LNCAP (cell line): ENCODE data around the gene CIBAR2.

ENCODE experiments used
- CTCF ChIP-seq: fragments of 450-650 bp; IDR thresholded peaks from 2 replicates; pipeline ENCODE4 v1.5.1; 2017; ENCODE audit warnings: mild to moderate bottlenecking

The CIBAR2 gene

GRCh38 chr16:85112364-85112763, at the start of gene CIBAR2:
Gene CIBAR2 (minus strand): TSS chr16:85112472. CDS start chr16:85112352, 120 bp downstream.
- TF ChIP-seq CTCF: no peak

- TF ChIP-seq CTCF: no peak
Measured at GRCh38 chr16:85159179-85159980, 47.1 kb upstream of the CIBAR2 start.

GRCh38 chr16:85158743-85159178, 46.5 kb upstream of the CIBAR2 start:
- TF ChIP-seq CTCF: no peak

- no peak for TF ChIP-seq CTCF
Measured at GRCh38 chr16:85157813-85158742, 45.8 kb upstream of the CIBAR2 start.

- no peak for TF ChIP-seq CTCF
Measured at GRCh38 chr16:85157372-85157771, 45.1 kb upstream of the CIBAR2 start.

GRCh38 chr16:85156869-85157268, 44.6 kb upstream of the CIBAR2 start:
- no peak for TF ChIP-seq CTCF

- TF ChIP-seq CTCF: no peak
Measured at GRCh38 chr16:85156440-85156839, 44.2 kb upstream of the CIBAR2 start.
